ENCODE measurements around the gene CYP19A1.

GRCh38 chr15:51343466-51343865 lies 5.1 kb upstream of the CYP19A1 start:
- no peak for TF ChIP-seq CTCF (IDR thresholded peaks at IDR 0.05)
- TF ChIP-seq POLR2A (IDR thresholded peaks at IDR 0.05): no peak

Measured in esophagus squamous epithelium (tissue), 4 donors.